H1 (cell line): ENCODE measurements around the gene CSNK2A3. TPM values are rescaled to one million over a fixed set of nuclear protein-coding genes. Genes with fewer than 3 reads are reported as not detected.

Source experiments
- CHD1 ChIP-seq: IDR thresholded peaks from 2 replicates; pipeline ENCODE4 v1.6.1; 2012; ENCODE audit warnings: low read depth, low read length, improper control_type of control experiment
- KDM1A ChIP-seq: fragments of 200-600, 300-600 bp; sonication (generic); IDR thresholded peaks from 2 replicates; pipeline ENCODE4 v1.7.1; 2016; ENCODE audit warnings: mild to moderate bottlenecking, low read length, borderline replicate concordance
- polyA plus RNA-seq, 7 experiments: library from polyadenylated mRNA; depleted of rRNA in 3 of 7; stranded (reverse) in 5 of 7; unstranded in 2 of 7; fragments of >200 nt in 5 of 7; fragments of 200-250 nt in 2 of 7; gene quantifications; 1 replicate in 5 of 7; 2 replicates in 1 of 7; 4 replicates in 1 of 7; pipeline versions ENCODE4 v1.2.1 to v1.2.3, GENCODE V29; 2011 to 2013; ENCODE audit warnings: missing spikeins in 2 of 7, mixed read lengths in 2 of 7
- total RNA-seq: library from RNA; stranded (reverse); fragmentation: NEBNext Ultra II Directional; extraction: Animal tissue kit (Norgen Biotek cat#: 25700); gene quantifications from 2 replicates; pipeline ENCODE4 v1.2.1, GENCODE V29; 2021
- TF ChIP-seq, protein P1 (sequence below): IDR thresholded peaks from 2 replicates; pipeline ENCODE4 v1.6.1; 2011; ENCODE audit warnings: low read depth, mild to moderate bottlenecking, low read length; ENCODE audit not compliant: insufficient read depth
- TF ChIP-seq, protein P2 (sequence below): IDR thresholded peaks from 2 replicates; pipeline ENCODE4 v1.6.1; 2012; ENCODE audit warnings: inconsistent platforms

Gene CSNK2A3
- total and polyA plus RNA-seq, 2 of the 8 experiments (the other 6 are each of a cell fraction or from before 2014, with no cell fraction given): 0.69 to 1.0 TPM

DNA sequence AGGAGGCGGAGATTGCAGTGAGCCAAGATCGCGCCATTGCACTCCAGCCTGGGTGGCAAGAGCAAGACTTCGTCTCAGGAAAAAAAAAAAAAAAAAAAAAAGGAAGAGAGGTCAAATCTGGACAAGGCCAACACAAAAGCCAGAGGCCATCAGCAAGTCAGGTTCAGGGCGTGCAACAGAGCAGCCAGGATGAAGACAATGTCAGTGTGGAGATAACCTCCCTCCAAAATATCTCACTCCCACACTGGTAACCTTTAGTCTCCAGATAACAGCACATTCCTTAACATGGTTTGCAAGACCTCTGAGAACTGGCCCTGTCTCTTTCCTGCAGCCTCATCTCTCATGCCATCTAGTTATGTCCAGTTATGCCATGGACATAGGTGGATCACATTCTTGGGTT lies 4.7 kb downstream of the CSNK2A3 start (continued):
- TF ChIP-seq CHD1: no peak
- TF ChIP-seq, protein P1, sequence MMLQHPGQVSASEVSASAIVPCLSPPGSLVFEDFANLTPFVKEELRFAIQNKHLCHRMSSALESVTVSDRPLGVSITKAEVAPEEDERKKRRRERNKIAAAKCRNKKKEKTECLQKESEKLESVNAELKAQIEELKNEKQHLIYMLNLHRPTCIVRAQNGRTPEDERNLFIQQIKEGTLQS: no peak
- TF ChIP-seq KDM1A: no peak
- TF ChIP-seq, protein P2, sequence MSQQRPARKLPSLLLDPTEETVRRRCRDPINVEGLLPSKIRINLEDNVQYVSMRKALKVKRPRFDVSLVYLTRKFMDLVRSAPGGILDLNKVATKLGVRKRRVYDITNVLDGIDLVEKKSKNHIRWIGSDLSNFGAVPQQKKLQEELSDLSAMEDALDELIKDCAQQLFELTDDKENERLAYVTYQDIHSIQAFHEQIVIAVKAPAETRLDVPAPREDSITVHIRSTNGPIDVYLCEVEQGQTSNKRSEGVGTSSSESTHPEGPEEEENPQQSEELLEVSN: no peak
